GM19193 (cell line): Measurements from ENCODE around the gene B3GNT7.

ENCODE experiments used
- POLR2A ChIP-seq: IDR thresholded peaks from 4 replicates; pipeline ENCODE4 v1.6.1; 2011; ENCODE audit not compliant: insufficient read depth, insufficient read length; ENCODE audit errors: extremely low read depth

B3GNT7 gene

DNA sequence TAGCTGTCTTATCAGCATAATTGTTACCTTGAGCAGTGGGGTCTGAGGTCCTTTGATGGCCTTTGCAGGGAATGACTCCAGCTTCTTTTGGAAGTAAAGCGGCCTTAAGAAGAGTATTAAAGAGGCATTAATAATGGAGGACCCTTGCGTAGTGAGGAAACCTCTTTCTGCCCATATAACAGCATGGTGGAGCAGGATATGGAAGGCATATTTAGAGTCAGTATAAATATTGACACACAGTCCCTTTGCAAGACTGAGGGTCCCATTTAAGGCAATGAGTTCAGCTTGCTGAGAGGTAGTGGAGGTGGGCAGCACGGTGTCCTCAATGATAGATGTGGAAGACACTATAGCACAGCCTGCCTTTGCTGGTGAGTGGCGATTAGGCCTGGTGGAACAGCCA, 36.1 kb downstream of the B3GNT7 start:
- no peak for TF ChIP-seq POLR2A

DNA sequence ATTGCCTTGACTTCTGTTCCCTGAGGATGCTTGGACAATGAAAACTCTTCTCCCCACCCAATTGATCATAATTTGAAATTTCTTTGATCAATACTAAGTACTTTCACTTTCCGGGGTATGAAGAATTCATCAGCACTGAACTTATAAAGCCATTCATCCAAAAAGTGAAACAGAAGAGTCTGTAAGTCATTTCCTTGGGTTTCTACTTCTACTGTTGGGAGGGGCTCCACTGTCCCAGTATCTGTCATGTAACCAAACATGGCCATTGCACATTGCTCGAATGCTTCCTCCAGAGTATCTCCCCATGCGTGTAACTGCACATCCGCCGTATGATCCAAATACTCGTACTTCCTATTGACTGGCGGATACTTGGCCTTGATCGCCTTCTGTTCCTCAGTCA, 38.5 kb downstream of the B3GNT7 start:
- TF ChIP-seq POLR2A = no peak

DNA sequence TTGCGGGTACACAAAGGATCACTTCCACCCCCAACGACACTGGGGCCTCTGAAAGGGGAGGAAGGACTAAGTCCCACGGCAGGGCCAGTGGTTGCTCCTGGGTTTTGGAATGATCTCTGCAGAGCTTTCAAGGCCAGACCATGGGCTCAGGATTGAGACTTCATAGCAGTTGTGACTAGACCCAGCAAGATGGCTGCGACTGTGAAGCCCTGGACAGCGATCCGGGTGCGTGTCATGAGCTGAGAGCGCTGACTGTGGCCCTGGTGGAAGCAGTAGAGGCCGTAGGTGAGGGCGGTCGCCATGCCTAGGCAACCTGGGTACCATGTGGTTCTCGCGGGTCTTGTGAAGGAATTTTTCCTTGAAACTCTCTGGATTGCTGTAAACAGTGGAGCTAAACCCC, 41.4 kb downstream of the B3GNT7 start:
- no peak for TF ChIP-seq POLR2A

DNA sequence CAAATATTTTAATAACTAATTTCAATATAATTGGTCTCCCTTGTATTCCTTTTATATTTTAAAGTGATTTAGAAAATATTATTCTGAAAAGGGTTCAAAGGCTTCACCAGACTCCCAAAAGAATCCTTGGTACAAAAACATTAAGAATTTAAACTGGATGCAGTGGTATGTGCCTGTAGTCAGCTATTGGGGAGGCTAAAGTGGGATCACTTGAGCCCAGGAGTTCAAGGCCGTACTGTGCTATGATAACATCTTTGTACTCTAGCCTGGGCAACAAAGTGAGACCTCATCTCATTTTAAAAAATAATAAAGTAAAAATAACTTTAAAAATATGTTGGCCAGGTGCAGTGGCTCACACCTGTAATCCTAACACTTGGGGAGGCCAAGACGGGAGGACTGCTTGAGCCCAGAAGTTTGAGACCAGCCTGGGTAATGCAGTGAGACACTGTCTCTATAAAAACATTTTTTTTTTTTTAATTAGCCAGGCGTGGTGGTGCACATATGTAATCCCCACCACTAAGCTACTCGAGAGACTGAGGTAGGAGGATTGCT, 54.1 kb downstream of the B3GNT7 start:
- TF ChIP-seq POLR2A = no peak

DNA sequence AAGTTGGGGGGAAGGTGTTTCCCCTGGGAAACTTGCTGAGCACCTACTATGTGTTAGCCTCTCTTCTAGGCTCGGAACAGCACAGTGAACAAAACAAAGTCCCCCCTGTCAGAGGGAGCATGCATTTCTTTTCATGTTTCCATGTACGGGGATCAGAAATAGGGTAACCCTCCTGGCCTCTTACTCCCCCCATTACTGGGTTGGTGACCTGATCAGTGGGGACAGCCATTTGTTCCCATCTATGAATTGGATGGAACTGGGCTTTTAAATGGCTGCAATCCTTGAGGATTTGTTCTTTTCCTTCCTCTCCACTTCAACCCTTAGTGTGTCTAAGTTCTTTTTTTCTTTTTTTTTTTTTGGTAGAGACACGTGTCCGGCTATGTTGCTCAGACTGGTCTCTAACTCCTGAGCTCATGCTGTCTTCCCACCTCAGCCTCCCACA, 55.1 kb downstream of the B3GNT7 start:
- no peak for TF ChIP-seq POLR2A
